AG04449 (cell line): ENCODE data around the gene RBL2.

Experiments used
- CTCF ChIA-PET: fragments of 350-600 bp; formaldehyde crosslinking; extraction: SDS; loops from one replicate; lab custom pipeline; 2021; ENCODE audit warnings: antibody characterized with exemption; lab: Yijun Ruan, JAX
- POLR2A ChIA-PET: fragments of 400-600, 350-600 bp; formaldehyde crosslinking; extraction: SDS; loops from one replicate; lab custom pipeline; 2020; ENCODE audit warnings: antibody characterized with exemption, inconsistent platforms; lab: Yijun Ruan, JAX
- DNase-seq: peaks from one replicate; pipeline ENCODE4 v3.0.0-alpha.2; 2010; ENCODE audit warnings: low read depth, low spot score
- H3K4me3 ChIP-seq: 2 replicates; pipeline ENCODE4 v1.5.1; 2011; ENCODE audit warnings: low read depth, mild to moderate bottlenecking, control low read depth, low read length
- TF ChIP-seq, protein P1 (sequence below): IDR thresholded peaks from one replicate; pipeline ENCODE4 v1.5.1; 2011; ENCODE audit warnings: mild to moderate bottlenecking, moderate library complexity, low read length, control low read depth, inconsistent platforms; ENCODE audit not compliant: insufficient read depth; ENCODE audit errors: missing control alignments

The RBL2 gene

DNA sequence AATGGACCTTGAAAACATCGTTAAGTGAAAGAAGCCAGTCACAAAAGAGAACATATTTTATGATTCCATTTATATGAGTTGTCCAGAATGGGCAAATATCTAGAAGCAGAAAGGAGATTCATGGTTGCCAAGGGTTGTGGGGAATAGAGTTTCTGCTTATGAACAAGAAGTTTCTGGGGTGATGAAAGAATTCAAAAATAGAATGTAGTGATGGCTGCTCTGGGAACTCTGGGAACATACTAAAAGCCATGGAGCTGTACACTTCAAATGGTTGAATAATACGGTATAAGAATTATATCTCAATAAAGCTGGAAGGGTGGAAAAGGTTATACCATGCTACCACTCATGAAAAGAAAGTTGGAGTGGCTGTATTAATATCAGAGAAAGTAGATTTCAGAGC lies 50.3 kb downstream of the RBL2 start:
- ChIA-PET POLR2A (no interaction called here), CTCF (interaction anchor here (1.2 kb wide), 1 partner anchor 26 kb away, joined by 3 read pairs; no protein-coding TSS in a partner anchor)
- TF ChIP-seq, protein P1, sequence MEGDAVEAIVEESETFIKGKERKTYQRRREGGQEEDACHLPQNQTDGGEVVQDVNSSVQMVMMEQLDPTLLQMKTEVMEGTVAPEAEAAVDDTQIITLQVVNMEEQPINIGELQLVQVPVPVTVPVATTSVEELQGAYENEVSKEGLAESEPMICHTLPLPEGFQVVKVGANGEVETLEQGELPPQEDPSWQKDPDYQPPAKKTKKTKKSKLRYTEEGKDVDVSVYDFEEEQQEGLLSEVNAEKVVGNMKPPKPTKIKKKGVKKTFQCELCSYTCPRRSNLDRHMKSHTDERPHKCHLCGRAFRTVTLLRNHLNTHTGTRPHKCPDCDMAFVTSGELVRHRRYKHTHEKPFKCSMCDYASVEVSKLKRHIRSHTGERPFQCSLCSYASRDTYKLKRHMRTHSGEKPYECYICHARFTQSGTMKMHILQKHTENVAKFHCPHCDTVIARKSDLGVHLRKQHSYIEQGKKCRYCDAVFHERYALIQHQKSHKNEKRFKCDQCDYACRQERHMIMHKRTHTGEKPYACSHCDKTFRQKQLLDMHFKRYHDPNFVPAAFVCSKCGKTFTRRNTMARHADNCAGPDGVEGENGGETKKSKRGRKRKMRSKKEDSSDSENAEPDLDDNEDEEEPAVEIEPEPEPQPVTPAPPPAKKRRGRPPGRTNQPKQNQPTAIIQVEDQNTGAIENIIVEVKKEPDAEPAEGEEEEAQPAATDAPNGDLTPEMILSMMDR, result no peak
- H3K4me3 ChIP-seq, result no peak overlapping the region
- no peak for DNase-seq

DNA sequence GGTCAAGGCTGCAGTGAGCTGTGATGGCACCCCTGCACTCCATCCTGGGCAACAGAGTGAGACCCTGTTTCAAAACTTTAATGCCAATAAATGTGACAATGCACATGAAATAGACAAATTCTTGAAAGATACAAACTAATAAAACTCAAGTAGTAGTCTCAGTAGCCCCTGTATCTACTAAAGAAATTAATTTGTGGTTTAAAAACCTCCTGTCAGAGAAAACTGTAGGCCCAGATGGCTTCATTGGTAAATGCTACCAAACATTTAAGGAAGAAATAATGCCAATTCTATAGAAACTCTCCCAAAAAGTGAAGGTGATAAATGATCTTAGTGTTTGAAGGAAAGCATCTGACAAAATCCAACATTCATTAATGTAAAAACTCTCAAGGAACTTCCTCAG lies 52.0 kb downstream of the RBL2 start:
- TF ChIP-seq, protein P1, result no peak
- DNase-seq, result no peak
- no peak overlapping the region for H3K4me3 ChIP-seq
- ChIA-PET POLR2A (no interaction called here), CTCF (interaction anchor here (1.2 kb wide), 1 partner anchor 23 kb away, joined by 3 read pairs; no protein-coding TSS in a partner anchor)

DNA sequence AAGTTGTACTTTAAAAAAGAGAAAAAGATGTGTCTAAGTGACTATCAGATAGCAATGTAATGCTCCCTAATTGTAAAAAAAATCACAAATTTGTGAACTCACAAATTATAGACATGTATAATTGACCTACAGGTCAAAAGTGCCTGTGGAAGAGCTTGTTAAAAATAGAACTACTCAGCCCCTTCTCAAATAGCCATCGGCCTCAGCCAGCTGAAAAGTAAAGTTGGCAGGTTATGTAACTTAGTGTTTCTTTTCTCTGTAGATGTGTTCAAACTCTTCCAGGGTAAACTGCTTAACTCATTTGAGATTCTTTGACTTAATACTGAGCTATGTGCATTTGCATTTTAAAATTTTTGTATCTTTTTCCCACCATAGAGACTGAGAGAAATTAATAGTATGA lies 55.5 kb downstream of the RBL2 start:
- ChIA-PET CTCF (interaction anchor here (0.6 kb wide), 1 partner anchor 15 kb away, joined by 3 read pairs; no protein-coding TSS in a partner anchor), POLR2A (no interaction called here)
- no peak for DNase-seq
- TF ChIP-seq, protein P1, result no peak
- H3K4me3 ChIP-seq, result no peak overlapping the region

DNA sequence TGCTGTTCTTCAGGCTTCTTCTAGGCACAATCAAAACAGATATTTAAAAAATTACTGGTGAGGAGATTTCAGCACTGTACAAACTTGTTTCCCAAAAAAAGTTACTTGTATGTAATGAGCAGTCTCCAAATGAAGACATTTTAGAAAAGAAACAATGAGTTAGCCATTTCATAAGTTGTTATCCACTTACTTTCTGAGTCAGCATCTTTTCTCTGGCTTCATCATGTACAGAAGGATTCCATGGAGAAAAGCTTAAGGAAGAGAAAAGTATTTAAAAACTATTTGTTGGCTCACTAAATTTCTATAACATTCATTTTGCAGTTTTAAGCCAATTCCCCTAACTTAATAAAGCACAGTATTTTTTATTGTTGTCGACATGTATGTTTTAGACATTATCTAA lies 58.2 kb downstream of the RBL2 start:
- no peak overlapping the region for H3K4me3 ChIP-seq
- TF ChIP-seq, protein P1, result no peak
- no peak for DNase-seq
- CTCF ChIA-PET, result no interaction called here
- POLR2A ChIA-PET, result no interaction called here

DNA sequence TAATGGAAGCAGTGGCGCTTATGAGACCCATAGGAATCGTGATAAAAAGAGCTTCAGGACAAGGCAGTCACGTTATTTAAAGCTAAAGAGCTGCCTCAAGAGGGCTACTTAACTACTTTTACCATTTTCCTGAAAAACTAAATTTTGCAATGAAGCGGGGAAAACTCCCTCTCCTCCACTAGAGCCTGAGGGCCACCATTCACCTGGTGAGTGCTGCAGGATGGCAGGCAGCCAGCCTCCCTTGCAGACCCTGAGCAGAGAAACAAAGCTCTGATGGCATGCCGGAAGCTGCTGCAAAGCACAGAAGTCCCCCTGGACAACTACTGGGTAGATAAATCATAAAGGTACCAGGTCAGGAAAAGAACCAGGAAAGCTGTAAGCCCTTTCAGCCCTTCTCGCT lies 60.4 kb downstream of the RBL2 start:
- H3K4me3 ChIP-seq, result no peak overlapping the region
- DNase-seq, result no peak
- ChIA-PET CTCF (no interaction called here), POLR2A (no interaction called here)
- TF ChIP-seq, protein P1, result no peak

DNA sequence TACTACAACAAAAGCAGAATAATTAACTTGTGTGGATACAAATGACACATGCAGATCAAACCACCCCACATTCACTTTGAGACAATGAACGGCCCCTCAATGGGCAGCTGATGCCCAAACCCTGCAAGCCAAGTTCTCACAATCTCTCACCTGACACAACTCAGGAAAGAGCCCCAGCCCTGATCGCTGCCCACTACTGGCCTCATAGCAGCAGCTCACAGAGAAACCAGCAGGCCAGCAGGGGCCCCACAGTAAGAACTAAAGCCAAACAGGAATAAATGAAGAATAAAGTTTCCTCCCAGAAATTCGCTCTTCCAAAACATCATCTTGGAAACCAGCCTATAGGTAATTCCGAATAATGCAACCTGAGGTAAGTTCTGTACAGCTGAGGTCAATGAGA lies 61.1 kb downstream of the RBL2 start:
- H3K4me3 ChIP-seq, result no peak overlapping the region
- POLR2A ChIA-PET, result no interaction called here
- no peak for DNase-seq
- TF ChIP-seq, protein P1, result no peak
- CTCF ChIA-PET, result no interaction called here
